Activated CD4-positive, alpha-beta T cell treated with anti-CD3 and anti-CD28 coated beads for 24 hours (primary cell): Measurements from ENCODE around the gene TCEANC2.

Experiments used
- DNase-seq, 2 donors: peaks; one replicate each; pipeline ENCODE4 v3.0.0-alpha.2; 2020; ENCODE audit warnings: low read depth in 2 of 2

The TCEANC2 gene

GRCh38 chr1:54135436-54136120, 82.2 kb downstream of the TCEANC2 start:
- DNase-seq, result no peak

- DNase-seq, result no peak
These were observed 83.0 kb downstream of the TCEANC2 start for GRCh38 chr1:54136269-54136896.

DNA sequence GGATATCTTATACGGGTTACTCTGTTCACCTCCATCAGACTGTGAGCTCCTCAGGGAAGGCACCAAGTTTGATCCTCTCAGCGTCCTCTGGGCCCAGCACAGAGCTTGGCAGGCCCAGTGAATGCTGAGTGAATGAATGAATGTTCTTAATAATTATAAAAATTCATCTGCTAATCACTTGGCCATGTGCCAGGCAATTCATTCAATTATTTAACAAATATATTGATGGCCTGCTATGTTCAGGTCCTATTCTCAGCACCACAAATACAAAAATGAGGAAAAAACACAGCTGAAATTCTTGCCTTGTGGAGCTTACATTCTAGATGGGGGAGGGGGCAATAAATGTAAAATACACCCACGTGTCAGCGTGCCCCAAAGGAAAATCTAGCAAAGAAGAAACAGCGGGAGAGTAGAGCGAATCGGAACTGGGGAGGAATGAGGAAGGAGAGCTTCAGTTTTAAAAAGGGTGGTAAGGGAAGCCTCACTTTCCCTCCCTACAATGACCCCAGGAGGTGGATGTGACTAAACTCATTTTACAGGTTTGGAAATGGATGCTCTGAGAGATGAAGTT, 83.6 kb downstream of the TCEANC2 start:
- DNase-seq, result no peak

GRCh38 chr1:54137534-54138061, 84.2 kb downstream of the TCEANC2 start:
- no peak for DNase-seq

GRCh38 chr1:54138994-54139393, 85.6 kb downstream of the TCEANC2 start:
- DNase-seq, result no peak

DNA sequence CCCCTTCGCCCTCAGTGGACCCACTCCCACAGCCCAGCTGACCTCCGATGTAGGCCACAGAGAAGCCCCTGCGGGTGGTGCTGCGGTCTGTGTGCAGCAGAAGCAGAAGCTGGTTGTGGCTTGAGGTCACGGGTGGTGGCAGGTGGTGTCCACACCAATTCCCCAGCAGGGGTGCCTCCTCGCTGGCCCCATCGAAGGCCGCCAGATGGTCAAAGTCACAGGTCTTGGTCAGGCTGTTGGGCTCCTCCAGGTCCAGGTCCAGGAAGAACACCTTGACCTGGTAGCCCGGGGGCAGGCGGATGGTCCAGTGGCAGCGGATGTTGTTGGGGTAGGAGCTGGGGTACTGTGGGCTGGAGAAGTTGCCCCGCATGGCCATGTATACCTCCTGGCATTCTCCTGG, 86.3 kb downstream of the TCEANC2 start:
- no peak for DNase-seq

DNA sequence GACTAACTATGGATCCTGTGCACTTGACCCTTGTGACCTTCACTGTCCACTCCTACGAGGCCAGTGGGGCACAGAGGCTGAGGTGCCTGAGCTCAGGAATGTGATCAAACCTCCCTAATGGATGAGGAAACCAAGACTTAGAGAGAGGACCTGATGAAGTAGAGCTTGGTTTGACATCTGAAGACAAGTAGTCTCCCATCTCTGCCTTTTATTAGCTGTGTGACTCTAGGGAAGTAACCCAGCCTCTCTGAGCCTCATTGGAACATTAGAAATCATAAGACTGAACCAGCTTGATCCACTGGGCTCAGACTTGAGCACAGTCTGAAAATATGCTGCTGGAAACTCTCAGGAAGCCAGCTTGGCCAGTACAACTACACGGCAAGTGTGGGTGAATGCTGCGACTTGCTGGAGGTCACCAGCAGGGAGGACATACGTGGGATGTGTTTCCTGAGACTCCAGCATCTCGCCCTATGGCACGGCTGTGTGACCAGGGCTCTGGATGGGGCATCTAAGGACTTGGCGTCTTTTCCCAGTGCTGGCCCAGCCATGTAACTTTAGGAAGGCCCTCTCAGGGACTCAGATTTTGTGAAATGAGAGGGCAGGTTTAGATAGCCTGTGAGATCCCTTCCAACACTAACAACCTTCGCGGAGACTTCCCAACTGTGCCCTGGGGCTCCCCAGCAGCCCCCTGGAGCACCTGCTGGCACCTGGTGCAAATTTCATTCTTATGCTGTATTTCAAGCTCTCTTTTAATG, 88.9 kb downstream of the TCEANC2 start:
- no peak for DNase-seq

DNA sequence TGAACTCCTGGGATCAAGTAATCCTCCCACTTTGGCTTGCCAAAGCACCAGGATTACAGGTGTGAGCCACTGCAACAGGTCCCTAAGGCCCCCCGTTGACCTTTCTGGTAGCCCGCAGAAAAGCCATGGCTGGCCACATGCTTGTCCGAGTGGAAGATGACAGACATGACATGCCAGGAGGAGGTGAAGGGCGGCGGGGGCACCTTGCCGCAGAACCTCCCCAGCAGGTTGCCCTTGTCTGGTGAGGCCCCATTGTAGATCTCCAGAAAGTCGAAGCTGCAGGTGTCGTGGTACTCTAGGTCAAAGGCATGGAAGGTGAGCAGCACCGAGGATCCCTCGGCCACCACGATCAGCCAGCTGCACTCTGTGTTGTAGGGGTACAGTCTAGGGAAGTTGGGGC, 91.0 kb downstream of the TCEANC2 start:
- no peak for DNase-seq

GRCh38 chr1:54149734-54150133, 96.3 kb downstream of the TCEANC2 start:
- no peak for DNase-seq

DNA sequence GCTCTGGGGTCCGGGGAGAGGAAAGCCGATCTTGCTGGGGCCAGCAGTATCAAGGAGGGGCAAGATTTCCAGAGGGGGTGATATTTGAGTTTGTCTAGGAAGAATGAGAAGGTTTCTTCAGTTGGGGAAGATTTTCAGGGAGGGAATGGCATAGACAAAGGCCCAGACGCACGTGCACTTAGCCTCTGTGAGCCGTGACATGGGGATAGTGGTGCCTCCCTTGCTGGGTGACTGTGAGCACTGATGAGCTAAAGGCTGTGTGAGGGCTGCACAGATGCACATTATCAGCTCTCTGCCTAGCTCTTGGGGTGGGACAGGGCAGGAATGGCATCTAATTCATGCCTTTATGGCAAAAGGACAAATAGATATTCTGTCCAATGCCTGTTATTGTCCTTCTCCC, 97.6 kb downstream of the TCEANC2 start:
- no peak for DNase-seq

- DNase-seq, result no peak
These were observed 99.3 kb downstream of the TCEANC2 start, which contains the start of gene CDCP2 for GRCh38 chr1:54152696-54153095. Gene CDCP2 (minus strand): TSS chr1:54153000. CDS start chr1:54152922, 78 bp downstream.

- no peak for DNase-seq
These were observed 100.4 kb downstream of the TCEANC2 start for GRCh38 chr1:54153535-54154439.
